Keratinocyte (primary cell): ENCODE results near the gene PLEKHJ1. TPM values are rescaled to one million over a fixed set of nuclear protein-coding genes. Genes with fewer than 3 reads are reported as not detected.
A peak's percentile ranks its signal among the peaks of the same experiment; 100 is the strongest.

ENCODE experiments used
- DNase-seq: peaks from one replicate; pipeline ENCODE4 v3.0.0-alpha.2; 2011; ENCODE audit warnings: low read depth, missing footprints, low spot score
- FAIRE-seq: peaks from 2 replicates; lab custom pipeline; 2011; peaks lifted over from hg19 to GRCh38; lab: Jason Lieb, UNC
- H2AFZ ChIP-seq: 2 replicates; pipeline ENCODE4 v1.6.0; 2012; ENCODE audit warnings: low read length, control low read depth, inconsistent platforms; ENCODE audit not compliant: control insufficient read depth
- H3K27ac ChIP-seq: 2 replicates; pipeline ENCODE4 v1.5.1; 2011; ENCODE audit warnings: low read length; ENCODE audit not compliant: control insufficient read depth, insufficient read depth
- H3K27me3 ChIP-seq: 3 replicates; pipeline ENCODE4 v1.6.0; 2011; ENCODE audit warnings: low read length; ENCODE audit not compliant: control insufficient read depth, insufficient read depth; ENCODE audit errors: extremely low read depth
- H3K36me3 ChIP-seq, 2 experiments: 2 replicates in 1 of 2; 3 replicates in 1 of 2; pipeline ENCODE4 v1.5.1; 2011; ENCODE audit warnings: low read length in 2 of 2, mild to moderate bottlenecking in 1 of 2; ENCODE audit not compliant: control insufficient read depth in 2 of 2, insufficient read depth in 2 of 2; ENCODE audit errors: extremely low read depth in 1 of 2
- H3K4me1 ChIP-seq: 3 replicates; pipeline ENCODE4 v1.5.1; 2011; ENCODE audit warnings: low read length; ENCODE audit not compliant: control insufficient read depth, insufficient read depth; ENCODE audit errors: extremely low read depth
- H3K4me2 ChIP-seq: 3 replicates; pipeline ENCODE4 v1.6.0; 2011; ENCODE audit warnings: low read depth, low read length; ENCODE audit not compliant: control insufficient read depth, insufficient read depth; ENCODE audit errors: extremely low read depth
- H3K4me3 ChIP-seq, 3 experiments: fragments of 200-600 bp in 1 of 3; sonication (generic) in 1 of 3; 2 replicates in 2 of 3; 3 replicates in 1 of 3; pipeline ENCODE4 v1.5.1; 2011 to 2016; ENCODE audit warnings: low read length in 3 of 3, mild to moderate bottlenecking in 3 of 3, control low read depth in 2 of 3, inconsistent platforms in 1 of 3, low read depth in 1 of 3, mixed read lengths in 1 of 3, mixed run types in 1 of 3, moderate library complexity in 1 of 3; ENCODE audit not compliant: control insufficient read depth in 2 of 3, insufficient read depth in 2 of 3; ENCODE audit errors: extremely low read depth in 1 of 3
- H3K79me2 ChIP-seq: 2 replicates; pipeline ENCODE4 v1.6.0; 2012; ENCODE audit warnings: low read length; ENCODE audit not compliant: control insufficient read depth, insufficient read depth
- H3K9ac ChIP-seq: 3 replicates; pipeline ENCODE4 v1.6.0; 2011; ENCODE audit warnings: low read length; ENCODE audit not compliant: control insufficient read depth, insufficient read depth; ENCODE audit errors: extremely low read depth
- H3K9me1 ChIP-seq: 3 replicates; pipeline ENCODE4 v1.6.0; 2011; ENCODE audit warnings: low read length; ENCODE audit not compliant: control insufficient read depth, insufficient read depth; ENCODE audit errors: extremely low read depth
- H3K9me3 ChIP-seq: 2 replicates; pipeline ENCODE4 v1.5.1; 2012; ENCODE audit warnings: low read depth, low read length; ENCODE audit not compliant: control insufficient read depth
- H4K20me1 ChIP-seq: 3 replicates; pipeline ENCODE4 v1.6.0; 2011; ENCODE audit warnings: low read length; ENCODE audit not compliant: control insufficient read depth, insufficient read depth; ENCODE audit errors: extremely low read depth
- CTCF ChIP-seq, 3 experiments: IDR thresholded peaks in 1 of 3; conservative IDR thresholded peaks in 1 of 3; optimal IDR thresholded peaks in 1 of 3; 2 replicates in 2 of 3; 3 replicates in 1 of 3; pipeline versions ENCODE3 to v1.5.1; 2011; ENCODE audit warnings: low read length in 3 of 3, mild to moderate bottlenecking in 3 of 3, moderate library complexity in 2 of 3, control low read depth in 1 of 3, inconsistent platforms in 1 of 3; ENCODE audit not compliant: insufficient read depth in 2 of 3; ENCODE audit errors: extremely low read depth in 1 of 3
- EZH2 ChIP-seq: IDR thresholded peaks from one replicate; pipeline ENCODE4 v1.6.1; 2012; ENCODE audit warnings: inconsistent platforms, mild to moderate bottlenecking, low read length, moderate library complexity
- dilution Hi-C: fragments of 300-500 bp; cut with MboI; formaldehyde crosslinking; loops from one replicate; pipeline ENCODE4 v1.7.0; 2020; ENCODE audit warnings: low sequenced_read_pairs; ENCODE audit not compliant: extremely low pct_ligation_motif_present
- polyA plus RNA-seq, 5 experiments: library from polyadenylated mRNA; depleted of rRNA in 3 of 5; stranded (reverse) in 3 of 5; stranded (forward) in 1 of 5; unstranded in 1 of 5; fragments of >200 nt; gene quantifications; 1 replicate in 1 of 5; 2 replicates in 3 of 5; 3 replicates in 1 of 5; pipeline versions ENCODE4 v1.2.1 to v1.2.3, GENCODE V29; 2011 to 2012; ENCODE audit warnings: missing spikeins in 2 of 5, low read depth in 1 of 5, low replicate concordance in 1 of 5

PLEKHJ1 gene
- polyA plus RNA-seq, 1 donor (not counting 4 experiments of a cell fraction or from before 2014, with no cell fraction given), result 36.8 TPM

GRCh38 chr19:2270157-2270422, 34.0 kb upstream of the PLEKHJ1 start:
- FAIRE-seq, result no peak
- Histone ChIP-seq H3K36me3 (peaks cover 11 to 16% of the 10 kb centered on the region in 2 experiments), H3K4me1 (peaks cover 18% of the 10 kb centered on the region), H2AFZ (no peak overlapping the region), H3K4me3 (peak overlapping the region; percentile 89 to 99 (median 93)), H3K27me3 (no peaks in the 10 kb centered on the region), H3K9ac (peak overlapping the region; percentile 93), H3K27ac (peak overlapping the region; percentile 79), H3K4me2 (peak overlapping the region; percentile 22), H4K20me1 (peaks cover 33% of the 10 kb centered on the region), H3K9me3 (no peaks in the 10 kb centered on the region), H3K79me2 (peaks cover 44% of the 10 kb centered on the region), H3K9me1 (no peaks in the 10 kb centered on the region)
- dilution Hi-C loops, result no loop called here
- DNase-seq, result no peak
- TF ChIP-seq CTCF (optimal IDR thresholded peaks at IDR 0.05 in 1 of 3, IDR thresholded peaks at IDR 0.05 in 1 of 3, conservative IDR thresholded peaks at IDR 0.05 in 1 of 3; ENCODE audit: extremely low read depth in 1 of 3, insufficient read depth in 2 of 3, low read length in 3 of 3) (no peak), EZH2 (no peak)

- H3K27ac ChIP-seq, result peak overlapping the region; percentile 79
- H3K4me3 ChIP-seq, result peak overlapping the region; percentile 89 to 99 (median 93)
- H3K9ac ChIP-seq, result peak overlapping the region; percentile 93
- no peak for DNase-seq
- H3K9me1 ChIP-seq, result no peaks in the 10 kb centered on the region
- peaks cover 30% of the 10 kb centered on the region for H4K20me1 ChIP-seq
- H3K4me1 ChIP-seq, result peaks cover 18% of the 10 kb centered on the region
- no peak for FAIRE-seq
- dilution Hi-C loops, result no loop called here
- peak overlapping the region; percentile 87 for H3K4me2 ChIP-seq
- H3K36me3 ChIP-seq, result peaks cover 11 to 16% of the 10 kb centered on the region in 2 experiments
- peaks cover 44% of the 10 kb centered on the region for H3K79me2 ChIP-seq
- no peak overlapping the region for H2AFZ ChIP-seq
- H3K9me3 ChIP-seq, result no peaks in the 10 kb centered on the region
- no peaks in the 10 kb centered on the region for H3K27me3 ChIP-seq
- TF ChIP-seq CTCF (optimal IDR thresholded peaks at IDR 0.05 in 1 of 3, IDR thresholded peaks at IDR 0.05 in 1 of 3, conservative IDR thresholded peaks at IDR 0.05 in 1 of 3; ENCODE audit: extremely low read depth in 1 of 3, insufficient read depth in 2 of 3, low read length in 3 of 3) (no peak), EZH2 (no peak)
These were observed 33.4 kb upstream of the PLEKHJ1 start for GRCh38 chr19:2269244-2270156.
